ENCODE data around the gene PRKACB. TPM values are rescaled to one million over a fixed set of nuclear protein-coding genes. Genes with fewer than 3 reads are reported as not detected.
"Not testable (repeated sequence)": the region's sequence is repeated elsewhere in the genome, so short reads cannot be mapped to it uniquely, and the experiment has no call there.

PRKACB gene
- total RNA-seq, 2 donors from 2014 or later, result 25.2 to 35.0 TPM

GRCh38 chr1:84224905-84225304 lies 80.8 kb downstream of the PRKACB start:
- Histone ChIP-seq H3K27ac (no peak overlapping the region), H3K4me3 (no peak overlapping the region), H3K27me3 (no peaks in the 10 kb centered on the region), H3K9me3 (peaks cover 0 to 11% of the 10 kb centered on the region in 2 donors), H3K4me1 (no peaks in the 10 kb centered on the region), H3K36me3 (no peaks in the 10 kb centered on the region)
- TF ChIP-seq CTCF (IDR thresholded peaks at IDR 0.05), result no peak
- DNase-seq (ENCODE audit: low spot score), result no peak

GRCh38 chr1:84225646-84226045 lies 81.6 kb downstream of the PRKACB start:
- no peak for TF ChIP-seq CTCF (IDR thresholded peaks at IDR 0.05)
- no peak for DNase-seq (ENCODE audit: low spot score)
- Histone ChIP-seq H3K4me3 (no peak overlapping the region), H3K27me3 (no peaks in the 10 kb centered on the region), H3K4me1 (no peaks in the 10 kb centered on the region), H3K9me3 (peaks cover 0 to 10% of the 10 kb centered on the region in 2 donors), H3K27ac (no peak overlapping the region), H3K36me3 (no peaks in the 10 kb centered on the region)

GRCh38 chr1:84232676-84233075 lies 88.6 kb downstream of the PRKACB start:
- not testable (repeated sequence) for H3K9me3 ChIP-seq; DNase-seq (ENCODE audit: low spot score); H3K36me3 ChIP-seq; H3K27me3 ChIP-seq; H3K4me3 ChIP-seq; H3K4me1 ChIP-seq; H3K27ac ChIP-seq

GRCh38 chr1:84236256-84236655 lies 92.2 kb downstream of the PRKACB start:
- H3K36me3 ChIP-seq, result peaks cover 4% of the 10 kb centered on the region
- no peaks in the 10 kb centered on the region for H3K27me3 ChIP-seq
- H3K4me3 ChIP-seq, result no peak overlapping the region
- no peak for DNase-seq (ENCODE audit: low spot score)
- TF ChIP-seq CTCF (IDR thresholded peaks at IDR 0.05), result no peak
- H3K27ac ChIP-seq, result no peak overlapping the region
- H3K4me1 ChIP-seq, result no peaks in the 10 kb centered on the region
- no peaks in the 10 kb centered on the region for H3K9me3 ChIP-seq

- no peaks in the 10 kb centered on the region for H3K4me1 ChIP-seq
- no peaks in the 10 kb centered on the region for H3K36me3 ChIP-seq
- no peak for DNase-seq (ENCODE audit: low spot score)
- no peak overlapping the region for H3K27ac ChIP-seq
- TF ChIP-seq CTCF (IDR thresholded peaks at IDR 0.05), result no peak
- H3K9me3 ChIP-seq, result peaks cover 0 to 7% of the 10 kb centered on the region in 2 donors
- no peak overlapping the region for H3K4me3 ChIP-seq
- no peaks in the 10 kb centered on the region for H3K27me3 ChIP-seq
These were observed 98.6 kb downstream of the PRKACB start for GRCh38 chr1:84242641-84243040.

- H3K36me3 ChIP-seq, result no peaks in the 10 kb centered on the region
- H3K27me3 ChIP-seq, result no peaks in the 10 kb centered on the region
- no peak for TF ChIP-seq CTCF (IDR thresholded peaks at IDR 0.05)
- DNase-seq (ENCODE audit: low spot score), result no peak
- peaks cover 0 to 7% of the 10 kb centered on the region in 2 donors for H3K9me3 ChIP-seq
- no peaks in the 10 kb centered on the region for H3K4me1 ChIP-seq
- no peak overlapping the region for H3K4me3 ChIP-seq
- H3K27ac ChIP-seq, result no peak overlapping the region
These were observed 101.5 kb downstream of the PRKACB start for GRCh38 chr1:84245563-84245962.
